ENCODE results near the gene RNASE9.
"Not testable (repeated sequence)": the region's sequence is repeated elsewhere in the genome, so short reads cannot be mapped to it uniquely, and the experiment has no call there.

Gene RNASE9

GRCh38 chr14:20522332-20522731 is 38.5 kb downstream of the RNASE9 start:
- DNase-seq (ENCODE audit: low read depth, low spot score) = no peak

GRCh38 chr14:20516921-20517320 is 43.9 kb downstream of the RNASE9 start:
- DNase-seq (ENCODE audit: low read depth, low spot score) = no peak

GRCh38 chr14:20515846-20516245 is 45.0 kb downstream of the RNASE9 start:
- DNase-seq (ENCODE audit: low read depth, low spot score) = no peak

- DNase-seq (ENCODE audit: low read depth, low spot score) = no peak
These were observed 48.5 kb downstream of the RNASE9 start for GRCh38 chr14:20512177-20512905.

GRCh38 chr14:20508367-20508766 is 52.5 kb downstream of the RNASE9 start:
- no peak for DNase-seq (ENCODE audit: low read depth, low spot score)

- not testable (repeated sequence) for DNase-seq (ENCODE audit: low read depth, low spot score)
These were observed 53.3 kb downstream of the RNASE9 start for GRCh38 chr14:20507537-20507936.

GRCh38 chr14:20506752-20507151 is 54.1 kb downstream of the RNASE9 start:
- DNase-seq (ENCODE audit: low read depth, low spot score) = not testable (repeated sequence)

GRCh38 chr14:20506276-20506675 is 54.6 kb downstream of the RNASE9 start:
- DNase-seq (ENCODE audit: low read depth, low spot score) = not testable (repeated sequence)
